HG03280 (cell line): Measurements from ENCODE around the gene CAMK2A.

Experiments
- ATAC-seq: cut with Tn5 transposase; IDR thresholded peaks from one replicate; pipeline ENCODE4 v1.9.1; 2021; ENCODE audit warnings: mild to moderate bottlenecking, moderate library complexity; ENCODE audit not compliant: unreplicated experiment

CAMK2A gene

GRCh38 chr5:150173161-150173560 is 116.4 kb downstream of the CAMK2A start:
- no peak for ATAC-seq

- ATAC-seq = no peak
These were observed 117.0 kb downstream of the CAMK2A start for GRCh38 chr5:150172556-150172955.

GRCh38 chr5:150172145-150172544 is 117.4 kb downstream of the CAMK2A start:
- ATAC-seq = no peak
